Activated T-cell treated with anti-CD3 and anti-CD28 coated beads for 4 hours (primary cell): ENCODE results near the gene DPPA3.
"Not testable (repeated sequence)": the region's sequence is repeated elsewhere in the genome, so short reads cannot be mapped to it uniquely, and the experiment has no call there.

Experiments used
- DNase-seq: peaks from one replicate; pipeline ENCODE4 v3.0.0-alpha.2; 2020

Gene DPPA3

DNA sequence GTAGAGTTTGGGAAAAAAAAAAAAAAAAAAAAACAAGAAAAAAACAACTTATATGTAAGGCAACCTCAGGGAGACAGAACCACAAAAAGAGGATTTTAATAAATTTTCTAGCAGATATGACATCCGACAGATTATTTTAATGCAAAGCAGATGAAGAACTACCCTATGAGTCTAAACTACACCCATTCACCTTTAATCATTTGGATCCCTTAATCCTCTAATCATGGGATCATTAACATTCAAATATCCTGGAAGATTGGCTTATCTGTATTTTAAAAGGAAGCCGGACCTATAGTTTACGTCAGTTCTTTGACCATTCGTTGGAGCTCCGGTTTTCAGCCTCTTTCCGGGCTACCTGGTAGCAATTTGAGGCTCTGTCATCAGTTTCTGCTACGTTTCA, at the start of gene DPPA3:
Gene DPPA3, plus strand, starts transcription at position 301 of the 400 bp plus-strand sequence. CDS start 138 bp downstream, outside the sequence.
- DNase-seq = no peak

DNA sequence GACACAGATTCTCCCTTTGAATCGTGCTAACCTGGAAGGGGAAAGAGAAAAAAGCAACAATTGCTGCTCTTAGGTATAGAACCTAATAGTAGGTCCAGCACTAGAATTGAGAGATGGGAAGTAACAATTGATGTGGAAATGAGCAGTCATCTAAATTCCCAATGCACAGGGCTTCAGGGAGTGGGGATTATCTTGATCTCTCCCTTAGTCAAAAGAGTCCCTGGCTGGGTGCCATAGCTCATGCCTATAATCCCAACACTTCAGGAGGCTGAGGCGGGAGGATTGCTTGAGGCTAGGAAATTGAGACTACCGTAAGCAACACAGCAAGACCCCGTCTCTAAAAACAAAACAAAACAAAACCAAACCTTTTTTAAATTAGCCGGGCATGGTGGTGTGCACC, 49.5 kb upstream of the DPPA3 start:
- no peak for DNase-seq

DNA sequence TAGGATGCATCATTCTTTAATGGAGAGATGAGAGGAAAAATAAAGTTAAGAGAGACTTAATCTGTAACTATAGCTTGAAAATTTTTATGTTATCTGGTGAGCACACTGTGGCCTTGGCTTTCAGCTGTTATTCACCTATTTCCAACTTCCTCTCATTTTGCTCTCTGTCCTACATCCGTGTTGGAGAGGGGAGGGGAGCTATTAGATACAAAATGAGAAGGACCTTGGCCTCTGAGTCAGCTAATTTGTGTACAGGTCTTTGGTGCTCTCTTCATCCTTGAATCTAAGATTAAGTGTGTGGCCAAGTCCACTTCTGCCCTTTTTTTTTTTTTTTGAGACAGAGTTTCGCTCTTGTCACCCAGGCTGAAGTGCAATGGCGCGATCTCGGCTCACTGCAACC, 44.6 kb upstream of the DPPA3 start:
- no peak for DNase-seq

DNA sequence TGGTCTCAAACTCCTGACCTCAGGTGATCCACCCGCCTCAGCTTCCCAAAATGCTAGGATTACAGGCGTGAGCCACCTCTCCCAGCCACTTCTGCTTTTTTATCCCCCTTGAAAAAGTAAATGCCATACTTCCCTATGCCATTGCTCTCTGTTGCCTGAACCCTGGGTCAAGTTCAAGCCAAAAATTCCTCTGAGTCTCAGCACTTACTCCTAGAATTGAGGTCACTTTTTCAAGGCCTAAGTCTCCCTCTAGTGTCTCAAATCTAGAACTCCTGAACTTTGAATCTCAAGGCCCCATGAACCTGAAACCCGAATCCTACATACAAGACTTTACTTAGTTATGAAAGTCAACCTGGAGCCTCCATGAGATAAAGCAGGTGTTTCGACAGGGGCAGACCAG, 44.1 kb upstream of the DPPA3 start:
- DNase-seq = no peak

DNA sequence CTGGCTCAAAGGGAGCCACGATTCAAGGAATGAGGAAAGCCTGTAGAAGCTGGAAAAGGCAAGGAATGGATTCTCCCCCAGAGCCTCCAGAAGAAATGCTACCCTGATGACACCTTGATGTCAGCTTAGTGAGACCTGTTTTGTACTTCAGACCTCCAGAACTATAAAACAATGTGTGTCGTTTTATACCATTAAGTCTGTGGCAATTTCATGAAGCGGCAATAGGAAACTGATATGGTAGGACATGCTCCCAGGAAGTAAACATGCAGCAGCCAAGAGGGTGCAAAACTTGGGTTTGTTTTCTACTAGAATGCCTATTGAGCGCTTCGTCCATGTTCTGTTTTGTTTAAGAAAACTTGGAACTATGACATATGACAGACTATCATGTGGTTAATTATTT, 43.1 kb upstream of the DPPA3 start:
- DNase-seq = no peak

DNA sequence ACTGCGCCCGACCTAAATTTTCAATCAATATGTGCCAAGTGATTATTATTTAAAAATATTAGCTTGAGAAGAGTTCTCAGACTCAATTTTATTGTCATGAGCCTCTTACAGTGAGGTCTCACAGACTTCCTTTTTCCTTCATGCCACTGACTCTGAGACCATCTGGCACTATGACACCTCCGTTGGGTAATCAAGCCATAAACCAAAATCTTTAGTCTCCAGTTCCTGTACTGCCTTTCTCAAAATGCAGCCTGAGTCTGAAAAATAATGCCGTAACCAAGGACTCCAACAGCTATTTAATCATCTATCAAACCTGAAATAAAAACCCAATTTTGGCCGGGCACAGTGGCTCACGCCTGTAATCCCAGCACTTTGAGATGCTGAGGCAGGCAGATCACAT, 35.8 kb upstream of the DPPA3 start:
- DNase-seq = not testable (repeated sequence)

DNA sequence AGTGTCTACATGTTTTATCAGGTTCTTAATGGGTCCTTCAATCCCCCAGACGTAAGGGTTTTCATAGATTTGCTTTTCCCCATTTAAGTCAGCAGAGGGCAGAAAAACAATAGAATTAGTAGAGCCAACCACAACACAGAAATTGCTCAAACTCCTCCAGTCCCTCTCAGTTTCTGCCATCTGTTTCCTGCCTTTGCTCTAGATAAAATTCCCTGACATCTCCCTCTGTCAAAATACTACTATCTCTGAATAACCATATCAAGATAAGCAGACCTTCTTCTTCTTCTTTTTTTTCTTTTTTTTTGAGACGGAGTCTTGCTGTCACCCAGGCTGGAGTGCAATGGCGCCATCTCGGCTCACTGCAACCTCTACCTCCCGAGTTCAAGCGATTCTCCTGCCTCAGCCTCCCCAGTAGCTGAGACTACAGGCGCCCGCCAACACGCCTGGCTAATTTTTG, 33.8 kb upstream of the DPPA3 start:
- not testable (repeated sequence) for DNase-seq

DNA sequence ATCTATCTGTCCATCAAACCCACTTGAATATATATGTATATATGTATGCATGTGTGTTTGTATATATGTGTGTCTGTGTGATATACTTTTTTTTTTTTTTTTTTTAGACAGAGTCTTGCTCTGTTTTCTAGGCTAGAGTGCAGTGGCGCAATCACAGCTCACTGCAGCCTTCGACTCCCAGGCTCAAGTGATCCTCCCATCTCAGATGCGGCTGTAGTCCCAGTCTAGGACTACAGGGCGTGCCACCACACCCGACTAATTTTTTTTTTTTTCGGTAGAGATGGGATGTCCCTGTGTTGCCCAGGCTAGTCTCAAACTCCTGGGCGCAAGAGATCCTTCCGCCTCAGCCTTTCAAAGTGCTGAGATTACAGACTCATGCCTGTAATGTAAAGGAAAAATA, 32.5 kb upstream of the DPPA3 start:
- DNase-seq = no peak

DNA sequence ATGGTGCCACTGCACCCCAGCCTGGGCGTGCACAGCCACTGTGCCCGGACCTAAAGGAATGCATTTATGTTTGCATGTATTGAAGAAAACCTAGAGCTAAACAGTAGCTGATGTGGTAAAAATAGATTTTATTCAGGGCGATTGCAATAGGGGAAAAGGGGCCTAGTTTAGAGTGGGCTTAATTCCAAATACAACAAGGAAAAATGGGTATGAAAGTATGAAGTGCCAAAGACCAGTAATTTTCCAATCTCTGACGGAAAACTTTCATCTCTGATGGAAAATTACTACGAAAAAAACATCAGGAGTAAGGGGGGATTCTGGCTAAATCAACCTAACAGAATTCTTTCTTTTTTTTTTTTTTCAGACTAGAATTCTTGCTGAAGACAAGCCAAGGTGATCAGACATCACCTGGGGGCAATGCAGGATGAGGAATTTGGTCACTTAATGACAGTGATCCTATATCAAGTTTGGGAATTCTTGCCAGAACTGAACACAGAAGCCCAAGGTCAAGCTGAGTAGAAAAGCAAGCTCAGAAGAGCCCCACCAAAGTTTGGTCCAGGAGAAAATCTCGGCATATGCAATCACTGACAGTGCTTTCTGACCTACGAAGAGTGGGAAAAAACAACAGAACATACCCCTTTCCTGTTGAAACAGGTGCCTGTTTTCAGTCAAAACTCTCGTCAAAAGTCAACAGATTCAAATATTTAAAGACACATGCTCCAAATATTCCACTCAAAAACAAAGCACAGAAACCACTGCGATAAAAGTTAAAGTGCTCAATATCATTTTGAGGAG, 31.8 kb upstream of the DPPA3 start:
- DNase-seq = no peak

DNA sequence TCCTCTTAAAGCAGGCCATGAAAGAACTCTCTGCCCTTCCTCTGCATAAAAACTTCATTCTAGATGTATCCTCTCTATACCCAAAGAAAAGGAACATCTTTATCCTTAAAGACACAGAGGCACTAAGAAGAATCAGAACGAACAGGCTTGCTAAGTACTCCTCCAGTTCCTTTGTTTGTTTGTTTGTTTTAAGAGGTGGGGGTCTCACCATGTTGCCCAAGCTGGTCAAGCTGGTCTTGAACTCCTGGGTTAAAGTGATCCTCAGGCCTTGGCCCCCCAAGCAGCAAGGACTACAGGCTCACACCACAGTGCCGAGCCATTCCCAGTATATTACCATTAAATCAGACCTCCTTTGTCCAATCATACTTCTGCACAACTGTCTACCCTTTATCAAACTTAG, 29.7 kb upstream of the DPPA3 start:
- DNase-seq = no peak

DNA sequence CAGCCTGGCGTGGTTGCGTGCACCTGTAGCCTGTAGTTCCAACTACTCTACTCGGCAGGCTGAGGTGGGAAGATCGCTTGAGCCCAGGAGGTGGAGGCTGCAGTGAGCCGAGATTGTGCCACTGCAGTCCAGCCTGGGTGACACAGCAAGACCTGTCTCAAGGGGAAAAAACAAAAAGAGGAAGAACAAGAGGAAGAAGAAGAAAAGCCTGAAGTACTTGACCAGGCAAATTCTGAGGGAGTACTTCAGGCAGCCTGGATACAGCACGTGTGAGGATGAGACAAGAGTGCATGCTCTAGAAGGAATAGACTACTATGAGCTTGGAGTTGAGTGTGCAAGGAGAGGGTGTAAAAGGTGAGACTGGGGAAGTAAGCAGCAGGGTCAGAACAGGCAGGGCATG, 17.4 kb upstream of the DPPA3 start:
- DNase-seq = no peak

DNA sequence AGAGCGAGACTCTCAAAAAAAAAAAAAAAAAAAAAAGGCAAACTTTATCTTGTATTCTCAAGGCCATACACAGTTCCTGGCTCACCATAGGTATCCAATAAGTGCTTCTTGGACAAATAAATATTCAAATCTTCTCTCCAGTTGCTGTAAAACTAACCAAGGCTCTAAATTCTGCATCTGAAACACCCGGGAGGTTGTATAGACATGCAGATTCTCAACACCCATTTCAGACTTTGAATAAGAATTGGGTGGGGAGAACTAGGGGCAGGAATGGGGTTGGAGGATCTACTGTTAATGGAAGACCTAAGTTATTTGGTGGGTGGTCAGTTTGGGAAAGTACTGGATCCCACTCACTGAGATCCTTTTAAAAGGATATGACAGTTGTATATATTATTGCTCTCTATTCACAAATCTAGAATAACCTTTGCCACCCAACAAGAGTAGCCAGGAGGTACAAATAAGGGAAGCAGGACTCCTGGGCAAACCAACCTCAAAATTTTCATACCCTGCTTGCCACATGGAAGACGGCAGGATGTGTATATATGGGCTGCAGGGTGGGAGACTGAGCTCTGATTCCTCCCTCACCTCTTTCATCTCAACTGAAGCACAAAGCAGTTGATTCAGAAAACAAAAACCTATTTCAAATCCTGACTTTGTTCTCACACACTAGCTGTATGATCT, 16.5 kb upstream of the DPPA3 start:
- DNase-seq = no peak

DNA sequence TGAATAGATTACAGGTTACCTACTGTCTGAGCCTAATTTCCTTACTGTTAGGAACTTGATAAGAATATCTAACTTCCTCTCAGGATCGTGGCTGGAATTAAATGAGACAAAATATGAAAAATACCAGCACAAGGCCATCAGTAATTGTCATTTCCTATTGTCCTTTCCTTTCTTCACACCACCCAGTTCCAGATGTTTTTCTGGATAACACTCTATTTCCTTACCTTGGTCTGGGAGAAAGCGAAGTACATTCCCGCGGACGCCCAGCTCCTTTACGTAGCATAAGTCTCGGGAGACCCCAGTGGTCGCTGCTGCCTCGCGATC, 16.0 kb upstream of the DPPA3 start:
- DNase-seq = no peak

DNA sequence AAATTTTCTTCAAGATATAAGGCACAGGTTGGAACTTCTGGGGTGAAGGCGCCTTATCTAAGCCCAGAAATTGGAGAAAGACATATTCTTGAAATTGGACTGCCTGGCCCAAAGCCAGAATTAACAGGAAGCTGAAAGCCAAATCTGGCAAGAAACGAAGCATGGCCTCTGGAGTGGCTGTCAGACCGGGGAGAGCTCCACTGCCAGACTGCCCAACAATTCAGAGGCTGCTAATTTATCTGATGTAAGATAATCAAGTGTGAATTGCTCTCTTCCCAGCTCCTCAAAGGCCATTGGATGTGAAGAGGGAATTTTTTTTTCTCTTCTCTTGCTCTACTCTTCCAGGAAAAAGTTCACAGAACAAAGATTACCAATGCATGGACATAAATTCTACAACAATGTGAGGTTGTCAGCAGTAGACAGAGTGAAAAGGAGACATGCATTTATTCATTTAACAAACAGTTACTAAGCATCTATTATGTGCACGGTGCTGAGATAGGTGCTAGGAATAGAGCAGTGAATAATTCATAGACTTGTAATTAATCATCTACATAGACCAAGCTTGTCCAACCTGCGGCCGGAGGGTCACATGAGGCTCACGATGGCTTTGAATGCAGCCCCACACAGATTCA, 15.6 kb upstream of the DPPA3 start, which contains the start of gene GDF3:
Gene GDF3, minus strand, starts transcription at position 210 of the 632 bp plus-strand sequence. Its CDS starts 47 bp downstream, at position 163.
- no peak for DNase-seq

DNA sequence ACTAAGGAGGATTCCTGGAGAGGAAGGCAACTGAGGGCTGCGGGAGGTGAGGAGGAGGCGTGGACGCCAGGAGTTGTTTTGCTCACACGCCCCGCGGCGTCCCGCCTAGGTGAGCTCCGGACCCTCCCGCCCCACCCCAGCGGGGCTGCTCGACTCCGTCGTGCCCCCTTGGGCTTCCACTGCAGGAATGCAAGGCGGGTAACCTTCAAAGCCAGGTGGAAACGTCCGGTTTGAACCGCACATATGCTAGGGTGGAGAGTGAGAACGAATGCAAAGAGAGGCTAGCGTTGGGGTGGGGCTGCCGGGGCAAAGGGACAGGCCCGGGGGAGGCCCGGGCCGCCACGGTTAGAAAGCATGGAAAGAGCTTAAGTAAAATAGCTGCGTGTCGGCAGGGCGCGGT, 5.4 kb upstream of the DPPA3 start:
- DNase-seq = no peak

DNA sequence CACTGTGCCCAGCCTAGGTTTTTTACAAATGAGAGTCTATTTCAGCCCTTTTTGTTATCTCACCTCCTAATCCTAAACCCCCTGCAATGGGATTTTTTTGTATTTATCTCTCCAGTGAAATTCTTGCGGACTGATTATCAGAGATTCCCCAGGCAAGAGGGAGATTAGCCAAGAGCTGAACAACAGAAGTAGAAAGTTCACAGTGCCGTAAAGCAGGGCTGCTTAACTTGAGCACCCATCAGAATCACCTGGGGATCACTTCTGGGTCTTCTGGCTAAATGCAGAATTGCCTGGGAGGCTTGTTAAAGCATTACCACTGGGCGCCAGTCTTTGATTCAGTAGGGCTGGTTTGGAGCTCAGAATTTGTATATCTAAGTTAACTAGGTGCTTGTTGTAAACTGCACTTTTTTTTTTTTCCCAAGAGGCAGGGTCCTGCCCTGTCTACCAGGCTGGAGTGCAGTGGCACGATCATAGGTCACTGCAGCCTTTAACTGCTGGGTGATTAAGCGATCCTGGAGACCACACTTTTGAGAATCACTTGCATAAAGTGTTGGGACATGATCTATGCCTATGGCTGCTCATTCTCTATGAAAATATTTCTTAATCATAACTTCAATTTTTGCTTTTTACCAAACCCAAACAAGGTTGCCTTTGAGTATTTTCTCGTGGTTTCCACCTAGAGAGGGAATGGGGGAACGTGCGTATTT, 1.1 kb upstream of the DPPA3 start:
- no peak for DNase-seq

DNA sequence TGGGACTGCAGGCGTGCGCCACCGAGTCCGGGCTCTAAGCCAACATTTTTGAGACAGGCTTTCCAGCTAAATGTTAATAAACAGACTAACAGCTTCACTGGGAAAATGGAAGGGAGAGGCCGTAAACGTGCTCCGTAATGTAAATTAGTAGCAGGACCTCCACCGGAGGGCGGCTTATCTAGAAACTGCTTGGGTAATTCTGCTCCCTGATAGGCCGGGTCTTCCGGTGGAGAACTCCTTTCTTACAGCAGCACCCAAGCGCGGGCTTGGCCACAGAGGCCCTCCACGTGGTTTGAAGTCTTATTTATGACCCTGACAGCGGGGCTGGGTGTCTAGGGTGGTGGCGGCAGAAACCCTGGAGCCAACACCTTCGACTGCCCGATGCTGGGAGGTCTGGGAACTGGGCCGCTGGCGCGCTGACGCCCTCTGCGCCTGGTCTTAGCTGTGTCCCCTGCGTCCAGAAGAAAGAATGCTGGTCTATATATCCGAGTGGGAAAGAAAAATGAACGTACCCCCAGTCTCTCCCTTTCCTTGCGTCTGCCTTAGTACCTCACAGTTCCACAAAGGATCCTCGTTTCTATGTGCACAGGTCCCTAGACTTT, 1.7 kb downstream of the DPPA3 start:
- no peak for DNase-seq

DNA sequence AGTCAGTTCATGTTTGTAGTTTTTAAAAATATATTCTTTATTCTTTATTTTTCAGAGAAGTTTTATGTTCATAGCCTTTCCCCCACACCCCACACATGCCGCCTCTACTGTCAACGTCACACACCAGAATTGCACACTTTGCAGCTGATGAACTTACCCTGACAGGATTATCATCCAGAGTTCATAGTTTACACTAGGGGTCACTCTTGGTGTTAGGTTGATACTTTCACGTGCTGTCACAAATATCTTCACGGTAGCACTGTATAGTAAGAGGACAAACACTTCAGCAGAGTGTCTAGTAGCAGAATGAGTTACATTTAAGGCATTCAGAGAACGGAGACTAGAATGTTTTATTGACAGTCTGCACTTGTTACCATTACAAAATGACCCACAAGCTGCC, 5.1 kb downstream of the DPPA3 start:
- no peak for DNase-seq

DNA sequence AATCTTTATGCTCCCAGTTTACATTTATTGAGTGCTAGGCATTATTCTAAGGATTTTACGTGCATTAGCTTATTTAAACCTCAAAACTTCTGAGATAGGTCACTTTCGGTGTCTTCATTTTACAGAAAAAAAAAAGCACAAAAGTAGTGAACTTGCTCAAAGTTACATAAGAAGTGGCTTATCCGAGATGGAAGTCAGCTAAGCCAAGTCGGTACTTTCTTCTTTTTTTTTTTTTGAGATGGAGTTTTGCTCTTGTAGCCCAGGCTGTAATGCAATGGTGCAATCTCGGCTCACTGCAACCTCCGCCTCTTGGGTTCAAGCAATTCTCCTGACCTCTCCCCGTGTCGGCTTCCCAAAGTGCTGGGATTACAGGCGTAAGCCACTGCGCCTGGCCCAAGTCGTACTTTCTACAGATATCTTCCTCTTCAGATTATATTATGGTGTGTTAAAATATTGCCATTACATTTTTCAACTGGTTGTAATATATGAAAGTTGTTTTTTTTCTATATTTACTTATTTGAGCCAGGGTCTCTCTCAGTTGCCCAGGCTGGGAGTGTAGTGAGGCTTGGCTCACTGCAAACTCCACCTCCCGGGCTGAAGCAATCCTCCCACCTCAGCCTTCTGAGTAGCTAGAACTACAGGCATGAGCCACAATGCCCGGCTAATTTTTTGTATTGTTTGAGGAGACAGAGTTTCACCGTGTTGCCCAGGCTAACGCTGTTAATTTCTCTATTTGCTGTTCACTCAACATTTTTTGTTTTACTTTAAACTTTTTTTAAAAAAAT, 8.9 kb downstream of the DPPA3 start:
- DNase-seq = no peak

DNA sequence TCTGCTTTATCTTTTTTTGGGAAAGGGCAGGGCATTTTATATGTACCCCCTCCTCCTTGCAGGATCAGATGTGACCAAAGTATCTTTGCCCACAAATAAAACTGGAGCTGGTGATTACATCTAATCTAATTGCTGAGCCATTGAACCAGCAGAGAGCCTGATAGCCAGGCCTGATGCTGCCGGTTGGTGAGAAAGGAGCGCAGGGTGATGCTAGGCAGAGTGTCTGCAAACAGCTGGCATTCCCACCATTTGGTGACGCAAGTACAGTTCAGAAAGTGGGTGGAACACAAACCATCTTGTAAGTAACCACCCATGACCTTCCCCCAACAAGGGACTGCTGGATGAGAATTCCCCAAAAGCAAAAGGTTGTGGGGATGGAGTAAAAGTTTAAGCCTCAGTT, 12.7 kb downstream of the DPPA3 start:
- no peak for DNase-seq

DNA sequence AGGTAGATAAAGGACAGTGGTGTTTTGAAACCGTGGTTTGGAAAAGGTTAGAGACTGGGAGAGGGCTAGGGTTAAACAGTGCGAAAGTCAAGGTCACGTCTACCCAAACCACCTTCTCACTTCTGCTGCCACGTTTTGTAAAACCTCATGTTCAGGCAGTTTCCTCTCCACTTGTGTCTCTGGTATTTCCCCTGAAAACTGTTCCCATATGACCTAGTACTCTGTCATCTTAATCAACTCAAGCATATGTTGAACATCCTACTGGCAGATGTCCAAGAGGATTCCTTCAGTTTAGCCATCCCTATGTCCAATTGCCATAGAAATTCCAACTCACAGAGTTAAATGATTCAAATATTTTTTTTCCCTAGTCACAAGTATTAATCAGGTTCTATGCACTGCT, 18.5 kb downstream of the DPPA3 start:
- DNase-seq = no peak

DNA sequence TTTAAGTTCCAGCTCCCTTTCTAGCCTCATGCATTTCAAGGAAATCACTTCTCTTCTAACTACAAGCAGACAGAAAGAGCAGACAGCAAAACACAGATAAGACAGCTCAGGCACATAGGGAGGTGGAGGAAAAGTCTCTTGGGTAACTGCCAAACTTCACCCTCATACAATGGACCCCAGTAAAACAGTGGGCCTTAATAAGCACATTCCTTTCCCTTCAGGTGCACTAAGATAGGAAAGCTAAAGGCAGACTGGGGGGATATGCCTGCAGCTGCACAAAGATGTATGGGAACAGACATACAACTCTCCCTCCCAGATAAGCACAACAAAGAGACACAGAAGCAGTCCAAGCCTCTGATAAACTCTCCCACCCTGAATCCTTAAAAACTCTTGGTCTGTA, 19.8 kb downstream of the DPPA3 start:
- not testable (repeated sequence) for DNase-seq
